Endothelial cell (in vitro differentiated cells): ENCODE measurements around the gene EPSTI1. TPM values are rescaled to one million over a fixed set of nuclear protein-coding genes. Genes with fewer than 3 reads are reported as not detected.

Experiments used
- DNase-seq: peaks from one replicate; pipeline ENCODE4 v3.0.0; 2021; ENCODE audit warnings: low spot score
- H3K27ac Mint-ChIP-seq: one replicate; pipeline ENCODE4 v1.8.0; 2021; ENCODE audit warnings: mixed read lengths, inconsistent platforms; ENCODE audit not compliant: unreplicated experiment
- H3K27me3 Mint-ChIP-seq: one replicate; pipeline ENCODE4 v1.8.0; 2021; ENCODE audit warnings: mild to moderate bottlenecking, moderate library complexity, mixed read lengths, inconsistent platforms; ENCODE audit not compliant: unreplicated experiment
- H3K36me3 Mint-ChIP-seq: one replicate; pipeline ENCODE4 v1.8.0; 2021; ENCODE audit warnings: mild to moderate bottlenecking, low read depth, mixed read lengths, inconsistent platforms; ENCODE audit not compliant: unreplicated experiment
- H3K4me1 Mint-ChIP-seq: one replicate; pipeline ENCODE4 v1.8.0; 2021; ENCODE audit warnings: mild to moderate bottlenecking, mixed read lengths, inconsistent platforms; ENCODE audit not compliant: unreplicated experiment
- H3K4me3 Mint-ChIP-seq: one replicate; pipeline ENCODE4 v1.8.0; 2021; ENCODE audit warnings: mild to moderate bottlenecking, mixed read lengths, inconsistent platforms; ENCODE audit not compliant: unreplicated experiment
- H3K9me3 Mint-ChIP-seq: one replicate; pipeline ENCODE4 v1.8.0; 2021; ENCODE audit warnings: mixed read lengths, inconsistent platforms; ENCODE audit not compliant: unreplicated experiment
- CTCF ChIP-seq: fragments of 200-600 bp; sonication (generic); IDR thresholded peaks from one replicate; pipeline ENCODE4 v1.5.0; 2021; ENCODE audit warnings: antibody characterized with exemption; ENCODE audit not compliant: unreplicated experiment
- total RNA-seq: library from RNA; stranded (reverse); fragmentation: NEBNext Ultra II Directional; extraction: Animal tissue kit (Norgen Biotek cat#: 25700); gene quantifications from one replicate; pipeline ENCODE4 v1.2.1, GENCODE V29; 2021; ENCODE audit not compliant: unreplicated experiment

EPSTI1 gene
- total RNA-seq, 1 donor from 2014 or later: 0.77 TPM

DNA sequence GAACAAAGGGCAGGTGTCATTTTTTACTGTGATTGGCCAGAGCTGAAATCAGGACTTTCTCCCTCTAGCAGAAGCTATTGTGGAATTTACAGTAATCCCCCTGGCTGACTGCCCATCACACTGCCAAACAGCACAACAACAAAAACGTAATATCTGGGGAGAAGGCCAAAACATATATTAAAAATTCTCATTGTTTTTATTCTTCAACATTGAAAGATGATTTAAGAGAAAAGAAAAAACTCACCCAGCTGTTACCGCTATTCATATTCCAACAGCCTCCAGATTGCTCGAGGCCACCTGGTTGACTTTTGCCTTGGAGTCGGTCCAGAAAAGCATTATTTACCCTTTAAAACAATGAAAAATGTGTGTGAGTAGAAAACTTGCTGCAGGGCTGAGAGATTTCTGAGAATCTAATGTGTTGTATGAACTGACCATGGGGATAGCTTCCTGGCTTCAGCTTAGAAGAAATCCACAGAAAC lies 97.2 kb downstream of the EPSTI1 start:
- Mint-ChIP-seq H3K27me3 (peaks cover 3% of the 10 kb centered on the region), H3K36me3 (no peaks in the 10 kb centered on the region), H3K4me3 (no peak overlapping the region), H3K4me1 (no peaks in the 10 kb centered on the region), H3K9me3 (no peaks in the 10 kb centered on the region), H3K27ac (no peak overlapping the region)
- TF ChIP-seq CTCF: no peak
- DNase-seq: no peak

DNA sequence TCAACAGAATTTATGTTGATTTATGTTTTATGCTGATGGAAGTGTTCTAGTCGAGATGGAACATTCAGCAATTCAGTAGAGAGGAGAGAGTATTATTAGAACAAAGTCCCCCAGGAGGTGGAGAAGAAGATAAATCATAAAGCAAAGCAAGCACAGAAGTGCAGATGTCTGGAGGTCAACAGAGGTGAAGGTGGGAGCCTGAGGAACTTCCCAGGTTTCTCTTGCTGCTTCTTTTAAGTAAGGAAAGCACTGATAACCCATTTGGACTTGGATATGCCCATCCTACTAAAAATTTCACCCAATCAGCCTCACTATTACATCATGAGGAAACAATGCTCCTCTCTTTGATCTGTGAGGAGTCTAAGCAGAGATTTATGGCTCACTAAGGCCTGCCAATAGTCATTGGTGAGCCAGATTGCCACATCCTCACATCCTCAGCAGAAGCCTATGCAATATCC lies 98.8 kb downstream of the EPSTI1 start:
- no peaks in the 10 kb centered on the region for H3K36me3 Mint-ChIP-seq
- no peak for TF ChIP-seq CTCF
- no peak overlapping the region for H3K4me3 Mint-ChIP-seq
- no peak for DNase-seq
- peaks cover 3% of the 10 kb centered on the region for H3K27me3 Mint-ChIP-seq
- H3K27ac Mint-ChIP-seq: no peak overlapping the region
- H3K4me1 Mint-ChIP-seq: no peaks in the 10 kb centered on the region
- H3K9me3 Mint-ChIP-seq: no peaks in the 10 kb centered on the region

DNA sequence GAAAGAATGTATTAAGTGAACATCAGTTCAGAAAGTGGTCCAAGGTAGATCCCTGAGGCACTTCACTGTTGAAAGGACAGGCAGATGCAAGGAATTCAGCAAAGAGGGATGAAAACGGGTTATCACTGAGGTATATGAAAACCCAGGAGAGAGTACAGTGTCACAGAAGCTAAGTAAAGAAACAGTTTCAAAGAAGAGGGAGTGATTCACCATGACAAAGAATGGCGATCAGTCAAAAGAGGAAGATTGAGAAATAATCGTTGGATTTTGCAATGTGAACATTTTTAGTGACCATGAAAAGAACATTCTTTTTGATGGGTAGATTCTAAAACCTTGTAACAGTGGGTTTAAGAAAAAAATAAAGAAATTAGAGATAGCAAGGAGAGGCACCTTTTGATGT lies 99.3 kb downstream of the EPSTI1 start:
- H3K4me1 Mint-ChIP-seq: no peaks in the 10 kb centered on the region
- no peak overlapping the region for H3K27ac Mint-ChIP-seq
- no peak for TF ChIP-seq CTCF
- no peaks in the 10 kb centered on the region for H3K9me3 Mint-ChIP-seq
- H3K4me3 Mint-ChIP-seq: no peak overlapping the region
- DNase-seq: no peak
- no peaks in the 10 kb centered on the region for H3K36me3 Mint-ChIP-seq
- peaks cover 3% of the 10 kb centered on the region for H3K27me3 Mint-ChIP-seq

DNA sequence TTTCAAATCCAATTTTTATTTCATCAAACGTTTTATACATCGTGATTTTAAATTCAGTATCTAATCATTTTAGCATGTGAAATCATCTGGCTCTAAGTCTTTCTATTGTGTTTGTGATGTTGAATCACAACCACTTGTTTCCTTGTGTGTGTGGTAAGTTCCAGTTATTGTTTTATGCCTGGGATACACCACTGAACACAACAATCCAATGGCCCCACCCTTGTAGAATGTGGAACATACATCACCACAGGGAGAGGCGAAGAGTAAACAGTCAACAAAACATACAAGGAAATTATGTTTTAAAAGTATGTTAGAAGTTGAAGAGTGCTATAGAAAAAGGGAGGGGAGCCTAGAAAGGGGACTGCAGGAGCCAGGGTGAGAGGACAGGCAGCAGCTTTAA lies 100.5 kb downstream of the EPSTI1 start:
- Mint-ChIP-seq H3K36me3 (no peaks in the 10 kb centered on the region), H3K4me3 (no peak overlapping the region), H3K9me3 (no peaks in the 10 kb centered on the region), H3K27ac (no peak overlapping the region), H3K27me3 (peaks cover 1% of the 10 kb centered on the region), H3K4me1 (no peaks in the 10 kb centered on the region)
- no peak for DNase-seq
- TF ChIP-seq CTCF: no peak

- Mint-ChIP-seq H3K9me3 (no peaks in the 10 kb centered on the region), H3K27me3 (peaks cover 2% of the 10 kb centered on the region), H3K27ac (no peak overlapping the region), H3K36me3 (no peaks in the 10 kb centered on the region), H3K4me1 (peaks cover 14% of the 10 kb centered on the region), H3K4me3 (no peak overlapping the region)
- DNase-seq: no peak
- no peak for TF ChIP-seq CTCF
Measured at GRCh38 chr13:42885325-42885724, 106.7 kb downstream of the EPSTI1 start.
